HepG2 (cell line): Measurements from ENCODE around the gene SLC6A4.

Experiments
- MYNN ChIP-seq: sonication (generic); formaldehyde crosslinking; IDR thresholded peaks from 2 replicates; pipeline ENCODE4 v1.4.0; 2020; ENCODE audit warnings: mild to moderate bottlenecking, low read depth, missing genetic modification reagents
- SP1 ChIP-seq, 2 experiments: fragments of 450-650 bp in 1 of 2; sonication (generic) in 1 of 2; formaldehyde crosslinking in 1 of 2; IDR thresholded peaks; 2 replicates each; pipeline versions ENCODE4 v1.4.0 to v1.6.1; 2016 to 2020; ENCODE audit warnings: missing genetic modification reagents in 1 of 2
- TF ChIP-seq, protein P1 (sequence below): sonication (generic); formaldehyde crosslinking; IDR thresholded peaks from 2 replicates; pipeline ENCODE4 v1.5.0; 2020; ENCODE audit warnings: mild to moderate bottlenecking, missing genetic modification reagents, moderate library complexity

DNA sequence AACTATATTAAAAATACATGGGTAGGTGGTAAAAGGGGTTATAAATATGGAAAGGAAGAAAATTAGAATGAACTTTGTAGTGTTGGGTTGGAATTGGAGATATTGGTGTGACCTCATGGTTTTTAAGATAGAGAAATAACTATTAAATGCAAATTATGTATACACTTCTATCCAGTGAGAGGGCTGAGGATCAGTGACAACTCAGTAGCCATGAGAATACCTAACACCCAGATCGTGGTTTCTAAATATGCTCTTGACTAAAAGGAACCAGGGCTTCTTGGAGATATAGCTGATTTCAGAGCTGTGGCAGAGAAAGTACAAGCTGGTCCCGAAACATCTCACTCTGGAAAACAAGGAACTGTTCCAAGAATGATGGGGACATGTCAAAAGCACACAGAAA, 44.4 kb downstream of the SLC6A4 start:
- TF ChIP-seq MYNN (CRISPR knock-in tag) (no peak), SP1 (IDR thresholded peaks at IDR 0.05) (no peak), SP1 (CRISPR knock-in tag; IDR thresholded peaks at IDR 0.05) (no peak)
- TF ChIP-seq, protein P1, sequence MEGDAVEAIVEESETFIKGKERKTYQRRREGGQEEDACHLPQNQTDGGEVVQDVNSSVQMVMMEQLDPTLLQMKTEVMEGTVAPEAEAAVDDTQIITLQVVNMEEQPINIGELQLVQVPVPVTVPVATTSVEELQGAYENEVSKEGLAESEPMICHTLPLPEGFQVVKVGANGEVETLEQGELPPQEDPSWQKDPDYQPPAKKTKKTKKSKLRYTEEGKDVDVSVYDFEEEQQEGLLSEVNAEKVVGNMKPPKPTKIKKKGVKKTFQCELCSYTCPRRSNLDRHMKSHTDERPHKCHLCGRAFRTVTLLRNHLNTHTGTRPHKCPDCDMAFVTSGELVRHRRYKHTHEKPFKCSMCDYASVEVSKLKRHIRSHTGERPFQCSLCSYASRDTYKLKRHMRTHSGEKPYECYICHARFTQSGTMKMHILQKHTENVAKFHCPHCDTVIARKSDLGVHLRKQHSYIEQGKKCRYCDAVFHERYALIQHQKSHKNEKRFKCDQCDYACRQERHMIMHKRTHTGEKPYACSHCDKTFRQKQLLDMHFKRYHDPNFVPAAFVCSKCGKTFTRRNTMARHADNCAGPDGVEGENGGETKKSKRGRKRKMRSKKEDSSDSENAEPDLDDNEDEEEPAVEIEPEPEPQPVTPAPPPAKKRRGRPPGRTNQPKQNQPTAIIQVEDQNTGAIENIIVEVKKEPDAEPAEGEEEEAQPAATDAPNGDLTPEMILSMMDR (CRISPR knock-in tag) = no peak
